Measurements from ENCODE around the gene ECSCR.

Gene ECSCR

GRCh38 chr5:139457241-139457640 is 5.3 kb downstream of the ECSCR start:
- no peak for ATAC-seq
- TF ChIP-seq ZNF8 (CRISPR knock-in tag; IDR thresholded peaks at IDR 0.05) (no peak), CSRNP3 (CRISPR knock-in tag; IDR thresholded peaks at IDR 0.05) (no peak), POU6F1 (CRISPR knock-in tag; IDR thresholded peaks at IDR 0.05; ENCODE audit: borderline replicate concordance, low read depth) (no peak), ISL1 (CRISPR knock-in tag; IDR thresholded peaks at IDR 0.05) (no peak), BACH2 (CRISPR knock-in tag; IDR thresholded peaks at IDR 0.05; ENCODE audit: borderline replicate concordance) (no peak), TCF4 (CRISPR knock-in tag; IDR thresholded peaks at IDR 0.05; ENCODE audit: borderline replicate concordance) (no peak), ARNTL (CRISPR knock-in tag; IDR thresholded peaks at IDR 0.05; ENCODE audit: borderline replicate concordance, low read depth) (no peak), ZFP30 (CRISPR knock-in tag; IDR thresholded peaks at IDR 0.05) (no peak), CSDC2 (CRISPR knock-in tag; IDR thresholded peaks at IDR 0.05) (no peak), ESRRG (CRISPR knock-in tag; IDR thresholded peaks at IDR 0.05) (no peak), ZNF70 (CRISPR knock-in tag; IDR thresholded peaks at IDR 0.05) (no peak), ZNF565 (CRISPR knock-in tag; conservative IDR thresholded peaks at IDR 0.05; ENCODE audit: low read depth) (no peak)
- TF ChIP-seq, protein P1, sequence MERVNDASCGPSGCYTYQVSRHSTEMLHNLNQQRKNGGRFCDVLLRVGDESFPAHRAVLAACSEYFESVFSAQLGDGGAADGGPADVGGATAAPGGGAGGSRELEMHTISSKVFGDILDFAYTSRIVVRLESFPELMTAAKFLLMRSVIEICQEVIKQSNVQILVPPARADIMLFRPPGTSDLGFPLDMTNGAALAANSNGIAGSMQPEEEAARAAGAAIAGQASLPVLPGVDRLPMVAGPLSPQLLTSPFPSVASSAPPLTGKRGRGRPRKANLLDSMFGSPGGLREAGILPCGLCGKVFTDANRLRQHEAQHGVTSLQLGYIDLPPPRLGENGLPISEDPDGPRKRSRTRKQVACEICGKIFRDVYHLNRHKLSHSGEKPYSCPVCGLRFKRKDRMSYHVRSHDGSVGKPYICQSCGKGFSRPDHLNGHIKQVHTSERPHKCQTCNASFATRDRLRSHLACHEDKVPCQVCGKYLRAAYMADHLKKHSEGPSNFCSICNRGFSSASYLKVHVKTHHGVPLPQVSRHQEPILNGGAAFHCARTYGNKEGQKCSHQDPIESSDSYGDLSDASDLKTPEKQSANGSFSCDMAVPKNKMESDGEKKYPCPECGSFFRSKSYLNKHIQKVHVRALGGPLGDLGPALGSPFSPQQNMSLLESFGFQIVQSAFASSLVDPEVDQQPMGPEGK (CRISPR knock-in tag; IDR thresholded peaks at IDR 0.05; ENCODE audit: borderline replicate concordance), result no peak

GRCh38 chr5:139456776-139457175 is 5.8 kb downstream of the ECSCR start:
- TF ChIP-seq TOX (CRISPR knock-in tag; IDR thresholded peaks at IDR 0.05; ENCODE audit: borderline replicate concordance), result no peak
- no peak for TF ChIP-seq ZNF8 (CRISPR knock-in tag; IDR thresholded peaks at IDR 0.05)
- TF ChIP-seq, protein P1 (CRISPR knock-in tag; IDR thresholded peaks at IDR 0.05; ENCODE audit: borderline replicate concordance), result no peak
- TF ChIP-seq CSRNP3 (CRISPR knock-in tag; IDR thresholded peaks at IDR 0.05), result no peak
- no peak for TF ChIP-seq GLIS3 (CRISPR knock-in tag; IDR thresholded peaks at IDR 0.05)
- TF ChIP-seq ZNF565 (CRISPR knock-in tag; conservative IDR thresholded peaks at IDR 0.05; ENCODE audit: low read depth), result no peak
- no peak for TF ChIP-seq RARB (CRISPR knock-in tag; IDR thresholded peaks at IDR 0.05)
- TF ChIP-seq, protein P2, sequence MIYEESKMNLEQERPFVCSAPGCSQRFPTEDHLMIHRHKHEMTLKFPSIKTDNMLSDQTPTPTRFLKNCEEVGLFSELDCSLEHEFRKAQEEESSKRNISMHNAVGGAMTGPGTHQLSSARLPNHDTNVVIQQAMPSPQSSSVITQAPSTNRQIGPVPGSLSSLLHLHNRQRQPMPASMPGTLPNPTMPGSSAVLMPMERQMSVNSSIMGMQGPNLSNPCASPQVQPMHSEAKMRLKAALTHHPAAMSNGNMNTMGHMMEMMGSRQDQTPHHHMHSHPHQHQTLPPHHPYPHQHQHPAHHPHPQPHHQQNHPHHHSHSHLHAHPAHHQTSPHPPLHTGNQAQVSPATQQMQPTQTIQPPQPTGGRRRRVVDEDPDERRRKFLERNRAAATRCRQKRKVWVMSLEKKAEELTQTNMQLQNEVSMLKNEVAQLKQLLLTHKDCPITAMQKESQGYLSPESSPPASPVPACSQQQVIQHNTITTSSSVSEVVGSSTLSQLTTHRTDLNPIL (CRISPR knock-in tag; IDR thresholded peaks at IDR 0.05; ENCODE audit: low read depth), result no peak
- no peak for TF ChIP-seq ESRRG (CRISPR knock-in tag; IDR thresholded peaks at IDR 0.05)
- no peak for ATAC-seq

DNA sequence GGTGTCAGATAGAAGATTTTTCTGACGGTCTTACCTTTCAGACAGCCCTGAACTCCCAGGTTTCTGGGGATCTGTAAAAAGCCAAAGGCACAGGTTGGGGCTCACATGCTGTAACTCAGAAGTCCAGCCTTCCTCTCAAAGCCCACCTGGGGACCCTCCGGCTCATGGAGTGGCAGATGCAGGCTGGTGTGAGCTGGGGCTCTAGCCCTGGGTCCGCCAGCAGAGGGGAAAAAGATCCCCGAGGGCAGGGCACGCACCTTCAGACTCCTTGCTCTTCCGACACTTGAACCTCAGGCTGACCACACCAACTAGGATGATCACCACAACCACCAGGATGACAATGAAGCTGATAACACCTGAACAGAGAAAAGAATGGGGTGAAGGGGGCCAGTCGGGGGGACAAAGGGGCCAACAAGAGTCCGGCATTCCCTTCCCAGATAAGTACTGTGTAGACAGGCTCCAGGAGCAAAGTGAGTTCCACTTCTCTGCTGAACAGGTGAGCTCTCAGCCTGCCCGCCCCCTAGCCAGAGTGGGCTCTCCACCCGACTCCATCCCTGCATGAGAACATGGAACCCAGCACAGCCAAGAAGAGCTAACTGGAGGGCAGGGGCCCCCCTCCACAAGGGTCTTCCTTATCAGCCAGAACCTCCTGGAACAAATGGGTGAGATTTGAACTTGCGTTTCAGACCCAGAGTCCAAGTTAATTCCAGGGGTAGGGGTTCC is 7.8 kb downstream of the ECSCR start:
- no peak for ATAC-seq
- TF ChIP-seq CSRNP3 (CRISPR knock-in tag; IDR thresholded peaks at IDR 0.05) (no peak), CSDC2 (CRISPR knock-in tag; IDR thresholded peaks at IDR 0.05) (no peak), ZC3H10 (CRISPR knock-in tag; IDR thresholded peaks at IDR 0.05) (no peak), ZFP3 (CRISPR knock-in tag; IDR thresholded peaks at IDR 0.05) (no peak), PPARA (CRISPR knock-in tag; IDR thresholded peaks at IDR 0.05; ENCODE audit: borderline replicate concordance) (no peak), TOX (CRISPR knock-in tag; IDR thresholded peaks at IDR 0.05; ENCODE audit: borderline replicate concordance) (no peak), ZNF70 (CRISPR knock-in tag; IDR thresholded peaks at IDR 0.05) (no peak), BACH2 (CRISPR knock-in tag; IDR thresholded peaks at IDR 0.05; ENCODE audit: borderline replicate concordance) (no peak), ZNF565 (CRISPR knock-in tag; conservative IDR thresholded peaks at IDR 0.05; ENCODE audit: low read depth) (no peak)
- TF ChIP-seq, protein P2 (CRISPR knock-in tag; IDR thresholded peaks at IDR 0.05; ENCODE audit: low read depth), result no peak
- TF ChIP-seq, protein P1 (CRISPR knock-in tag; IDR thresholded peaks at IDR 0.05; ENCODE audit: borderline replicate concordance), result no peak
